DND-41 (cell line): ENCODE measurements around the gene NCAPD3.

ENCODE experiments used
- CTCF ChIP-seq: IDR thresholded peaks from 2 replicates; pipeline ENCODE4 v1.5.1; 2012; ENCODE audit warnings: borderline replicate concordance, low read length, moderate library complexity, mild to moderate bottlenecking; ENCODE audit not compliant: poor library complexity, severe bottlenecking; ENCODE audit errors: extremely low read depth
- EZH2 ChIP-seq: IDR thresholded peaks from 3 replicates; pipeline ENCODE4 v1.6.1; 2012; ENCODE audit warnings: borderline replicate concordance, low read depth, mild to moderate bottlenecking, moderate library complexity, low read length, inconsistent platforms; ENCODE audit not compliant: severe bottlenecking

GRCh38 chr11:134267966-134268365 is 44.2 kb upstream of the NCAPD3 start:
- TF ChIP-seq CTCF, result no peak
- no peak for TF ChIP-seq EZH2
